HTERT RPE-1 (cell line): ENCODE results near the gene ABCC4.
"Not testable (repeated sequence)": the region's sequence is repeated elsewhere in the genome, so short reads cannot be mapped to it uniquely, and the experiment has no call there.

Experiments used
- in situ Hi-C: fragments of 300-500 bp; cut with MboI; formaldehyde crosslinking; loops from 4 replicates; pipeline ENCODE4 v1.14.3; 2020; ENCODE audit warnings: low sequenced_read_pairs

The ABCC4 gene

DNA sequence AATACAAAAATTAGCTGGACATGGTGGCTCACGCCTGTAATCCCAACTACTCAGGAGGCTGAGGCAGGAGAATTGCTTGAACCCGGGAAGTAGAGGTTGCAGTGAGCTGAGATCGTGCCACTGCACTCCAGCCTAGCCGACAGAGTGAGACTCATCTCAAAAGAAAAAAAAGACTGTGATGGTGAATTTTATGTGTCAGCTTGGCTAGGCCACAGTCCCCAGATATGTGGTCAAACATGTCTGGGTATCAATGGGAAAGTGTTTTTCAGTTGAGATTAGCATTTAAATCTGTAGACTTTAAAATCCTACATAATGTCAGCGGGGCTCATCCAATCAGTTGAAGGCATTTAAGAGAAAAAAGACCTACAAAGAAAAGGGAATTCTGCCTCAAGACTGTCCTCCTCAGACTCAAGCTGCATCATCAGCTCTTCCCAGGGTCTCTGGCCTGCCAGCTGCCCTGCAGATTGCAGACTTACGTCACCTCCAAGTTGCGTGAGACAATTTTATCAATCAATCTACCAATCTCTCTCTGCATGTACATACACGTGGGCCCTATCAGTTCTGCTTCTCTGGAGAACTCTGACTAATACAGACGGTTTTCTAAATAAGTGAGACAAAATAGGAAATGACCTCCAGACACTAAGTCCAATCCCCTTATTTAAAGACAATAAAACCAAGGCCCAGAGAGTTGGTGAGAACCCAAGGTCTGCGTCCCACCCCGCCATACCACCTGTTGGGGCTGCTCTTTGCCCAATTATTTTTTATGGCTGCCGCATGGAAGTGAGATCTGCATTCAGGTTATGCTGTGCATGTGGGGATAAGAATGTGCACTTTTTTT is 99.2 kb downstream of the ABCC4 start:
- in situ Hi-C loops = no loop called here

DNA sequence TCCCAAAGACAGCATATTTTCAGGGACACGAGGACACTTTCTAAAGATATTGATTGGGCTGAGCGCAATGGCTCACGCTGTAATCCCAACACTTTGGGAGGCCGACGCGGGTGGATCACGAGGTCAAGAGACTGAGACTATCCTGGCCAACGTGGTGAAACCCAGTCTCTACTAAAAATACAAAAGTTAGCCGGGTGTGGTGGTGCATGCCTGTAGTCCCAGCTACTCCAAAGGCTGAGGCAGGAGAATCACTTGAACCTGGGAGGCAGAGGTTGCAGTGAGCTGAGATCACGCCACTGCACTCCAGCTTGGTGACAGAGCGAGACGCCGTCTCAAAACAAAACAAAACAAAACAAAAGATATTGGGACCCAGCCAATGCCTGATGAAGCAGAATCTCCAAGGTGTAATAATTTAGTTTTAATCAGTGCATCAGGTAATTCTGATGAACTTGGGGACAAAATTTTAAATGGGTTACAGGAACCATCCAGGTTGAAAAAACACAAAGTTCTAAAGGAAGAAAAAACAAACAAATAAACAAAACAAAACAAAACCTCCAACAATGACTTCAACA is 100.8 kb downstream of the ABCC4 start:
- in situ Hi-C loops = not testable (repeated sequence)

GRCh38 chr13:95199896-95200295 is 101.4 kb downstream of the ABCC4 start:
- in situ Hi-C loops = no loop called here

DNA sequence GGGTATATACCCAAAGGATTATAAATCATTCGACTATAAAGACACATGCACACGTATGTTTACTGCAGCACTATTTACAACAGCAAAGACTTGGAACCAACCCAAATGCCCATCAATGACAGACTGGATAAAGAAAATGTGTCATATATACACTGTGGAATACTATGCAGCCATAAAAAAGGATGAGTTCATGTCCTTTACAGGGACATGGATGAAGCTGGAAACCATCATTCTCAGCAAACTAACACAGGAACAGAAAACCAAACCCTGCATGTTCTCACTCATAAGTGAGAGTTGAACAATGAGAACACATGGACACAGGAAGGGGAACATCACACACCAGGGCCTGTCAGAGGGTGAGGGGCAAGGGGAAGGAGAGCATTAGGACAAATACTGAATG is 102.6 kb downstream of the ABCC4 start:
- in situ Hi-C loops = not testable (repeated sequence)

DNA sequence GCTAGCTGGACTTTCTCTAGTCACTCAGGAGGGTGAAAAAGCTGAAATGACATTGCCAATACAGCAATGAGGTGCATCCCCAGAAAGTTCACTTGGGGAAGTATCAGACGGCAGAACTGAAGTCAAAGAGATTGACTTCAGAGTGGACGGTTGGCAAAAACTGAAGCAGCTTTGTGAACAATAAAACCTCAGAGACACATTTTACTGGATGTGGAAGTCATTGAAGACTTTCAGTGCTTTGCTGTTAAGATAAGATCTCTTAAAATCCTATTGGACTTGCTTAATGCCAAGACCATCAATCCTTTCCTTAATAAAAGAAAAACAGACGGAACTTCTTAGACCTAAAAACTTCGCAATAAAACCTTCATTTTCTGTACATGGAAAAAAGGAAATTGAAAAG is 103.7 kb downstream of the ABCC4 start:
- in situ Hi-C loops = no loop called here

GRCh38 chr13:95195146-95195545 is 106.1 kb downstream of the ABCC4 start:
- in situ Hi-C loops = no loop called here

DNA sequence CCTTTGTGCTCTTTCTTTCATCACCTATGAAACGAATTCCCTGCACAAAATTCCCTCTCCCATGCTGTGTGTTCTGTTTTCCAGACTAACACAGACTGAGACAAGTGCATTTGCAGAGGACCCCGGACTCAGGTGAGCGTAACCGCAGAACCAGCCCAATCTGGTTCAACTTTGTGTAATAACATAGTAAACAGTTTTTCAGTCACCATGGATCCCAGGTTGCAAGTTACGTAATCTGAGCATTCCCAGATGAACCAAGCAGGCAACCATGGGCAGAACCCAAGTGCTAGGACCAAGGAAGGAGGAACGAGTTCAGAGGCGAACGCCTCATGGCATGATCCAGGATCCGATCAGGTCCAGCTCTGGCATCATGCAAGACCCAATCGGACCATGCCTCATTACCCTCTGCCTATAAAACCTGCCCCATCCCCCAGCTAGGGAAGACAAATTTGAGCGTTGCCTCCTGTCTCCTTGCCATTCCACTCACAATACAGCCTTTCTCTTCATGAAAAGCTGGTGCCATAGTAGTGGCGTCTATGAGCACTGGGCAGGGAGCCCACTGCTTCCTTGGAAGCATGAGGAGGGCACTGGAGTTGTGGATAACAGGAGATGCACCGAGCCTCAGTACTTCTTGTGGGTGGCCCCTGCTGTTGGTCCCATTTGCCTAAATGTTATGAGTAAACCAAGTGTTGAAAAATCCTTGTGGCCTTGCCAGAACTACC is 107.6 kb downstream of the ABCC4 start:
- in situ Hi-C loops = no loop called here

DNA sequence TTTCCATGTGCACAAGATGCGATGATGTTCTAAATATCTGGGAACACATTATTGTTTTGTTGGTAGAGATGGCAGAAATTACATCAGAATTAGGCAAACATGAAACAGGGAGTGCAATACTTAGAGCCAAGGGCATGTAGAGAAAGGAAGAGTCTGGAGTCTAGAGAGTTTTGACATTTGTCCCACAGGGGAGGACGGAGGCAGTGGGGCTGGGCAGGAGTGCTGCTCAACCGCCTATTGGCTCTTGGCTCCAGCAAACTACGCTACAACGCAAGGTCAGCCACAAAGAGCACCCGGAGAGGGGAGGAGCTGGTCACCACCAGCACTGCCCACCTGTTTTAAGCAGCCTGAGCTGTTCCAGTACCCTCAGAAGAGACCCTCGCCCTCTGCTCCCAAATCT is 108.3 kb downstream of the ABCC4 start:
- in situ Hi-C loops = no loop called here

- in situ Hi-C loops = not testable (repeated sequence)
These were observed 108.7 kb downstream of the ABCC4 start for GRCh38 chr13:95192564-95192945.

GRCh38 chr13:95191821-95192563 is 109.3 kb downstream of the ABCC4 start:
- in situ Hi-C loops = no loop called here

GRCh38 chr13:95188128-95188527 is 113.1 kb downstream of the ABCC4 start:
- in situ Hi-C loops = no loop called here

DNA sequence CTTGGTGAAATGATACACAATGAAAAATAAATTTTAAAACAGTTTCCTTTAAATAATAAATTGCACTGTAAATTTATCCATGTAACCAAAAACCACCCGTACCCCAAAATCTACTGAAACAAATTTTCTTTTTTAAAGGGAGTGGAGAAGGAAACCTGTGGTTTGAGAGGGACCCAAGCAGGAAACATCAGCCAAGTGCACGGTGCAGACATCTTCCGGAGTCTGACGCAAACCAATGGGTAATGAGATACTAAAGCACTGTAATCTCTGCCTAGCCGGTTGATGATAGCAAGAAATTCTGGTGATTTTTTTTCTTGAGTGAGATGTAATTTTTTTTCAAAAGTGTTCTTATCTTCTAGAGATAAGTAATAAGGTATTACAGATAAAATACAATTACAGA is 115.4 kb downstream of the ABCC4 start:
- in situ Hi-C loops = no loop called here

DNA sequence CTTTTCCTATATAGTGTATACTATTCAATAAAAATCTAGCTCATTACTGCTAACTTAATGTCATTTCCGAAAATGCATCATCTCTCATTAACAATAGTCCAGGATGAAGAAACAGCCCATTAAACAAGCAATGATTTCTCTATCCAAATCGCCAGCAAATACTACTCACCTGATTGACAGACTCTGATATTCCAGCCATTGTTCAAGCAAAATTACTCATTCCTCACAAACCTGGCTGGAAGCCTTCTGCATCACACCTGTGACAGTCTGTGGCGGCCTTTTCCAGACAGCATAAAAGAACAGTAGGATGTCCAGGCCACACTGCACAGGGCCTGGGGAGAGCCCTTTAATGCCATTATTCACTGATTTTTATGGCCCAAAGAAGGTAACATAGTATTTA is 115.9 kb downstream of the ABCC4 start:
- in situ Hi-C loops = no loop called here

DNA sequence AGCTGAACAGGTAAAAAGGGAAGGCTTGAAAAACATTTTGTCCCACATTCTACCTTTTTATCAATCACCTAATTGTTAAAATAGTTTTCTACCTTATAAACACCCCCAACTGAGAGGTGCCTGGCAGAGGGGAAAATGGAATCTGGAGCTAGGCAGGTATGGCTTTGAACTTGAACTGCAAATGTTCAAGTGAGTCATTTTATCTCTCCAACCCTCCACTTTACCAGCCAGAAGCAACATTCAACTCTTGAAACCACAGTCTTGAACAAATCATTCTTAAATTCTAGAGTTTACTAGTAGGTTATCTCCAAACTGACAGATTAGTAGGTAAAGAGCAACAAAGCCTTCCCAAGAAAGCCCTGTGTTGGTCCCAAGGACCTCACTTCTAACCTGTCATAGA is 116.9 kb downstream of the ABCC4 start:
- in situ Hi-C loops = no loop called here

- in situ Hi-C loops = no loop called here
These were observed 118.5 kb downstream of the ABCC4 start for GRCh38 chr13:95182570-95183265.

DNA sequence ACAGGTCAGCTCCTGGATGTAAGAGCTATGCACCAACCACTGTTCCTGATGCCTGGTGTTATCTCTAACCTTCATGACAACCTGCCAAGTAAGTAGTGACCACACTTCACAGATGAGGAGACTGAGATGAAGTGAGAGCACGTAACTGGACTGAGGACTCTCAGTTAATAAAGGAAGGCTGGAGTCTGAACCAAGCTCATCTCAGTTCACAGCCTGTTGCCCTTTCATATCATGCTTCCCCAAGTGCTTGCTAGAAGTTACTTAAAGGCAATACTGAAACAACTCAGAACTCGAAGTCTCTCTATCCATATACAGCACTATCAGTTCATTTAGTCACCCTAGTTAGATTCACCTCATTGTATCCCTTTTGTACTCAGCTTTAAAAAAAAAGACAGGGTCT is 119.7 kb downstream of the ABCC4 start:
- in situ Hi-C loops = no loop called here

DNA sequence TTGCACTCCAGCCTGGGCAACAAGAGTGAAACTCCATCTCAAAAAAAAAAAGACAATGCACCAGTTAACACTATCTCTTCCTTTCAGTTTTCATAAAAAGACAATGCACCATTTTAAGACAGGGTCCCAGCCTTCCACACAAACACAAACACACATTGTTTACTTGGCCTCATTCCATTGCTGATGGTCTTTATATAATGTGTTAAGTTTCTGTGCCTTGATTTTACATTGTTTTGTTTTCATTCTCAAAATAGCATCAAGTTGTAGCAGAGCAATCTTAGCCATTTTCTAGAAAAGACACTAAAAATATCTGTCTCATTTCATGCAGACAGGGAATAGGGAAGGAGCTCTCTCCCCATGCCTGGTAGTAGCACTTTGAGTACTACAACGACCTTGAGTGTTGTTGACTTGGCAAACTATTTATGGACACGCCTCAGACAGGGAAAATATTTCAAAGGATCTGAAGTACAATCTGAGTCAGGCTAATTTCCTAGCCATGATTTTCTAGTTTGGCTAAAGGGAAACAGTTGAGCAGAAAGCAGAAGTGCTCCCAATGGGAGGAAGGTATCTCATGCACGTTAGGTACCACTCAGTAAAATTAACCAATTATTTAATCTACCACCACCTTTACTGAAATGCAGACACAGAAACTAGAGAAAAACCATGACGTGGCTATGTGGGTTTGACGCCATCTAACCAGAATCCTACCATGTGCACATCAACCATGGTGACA is 120.6 kb downstream of the ABCC4 start:
- in situ Hi-C loops = no loop called here

GRCh38 chr13:95176611-95177259 is 124.5 kb downstream of the ABCC4 start:
- in situ Hi-C loops = no loop called here

DNA sequence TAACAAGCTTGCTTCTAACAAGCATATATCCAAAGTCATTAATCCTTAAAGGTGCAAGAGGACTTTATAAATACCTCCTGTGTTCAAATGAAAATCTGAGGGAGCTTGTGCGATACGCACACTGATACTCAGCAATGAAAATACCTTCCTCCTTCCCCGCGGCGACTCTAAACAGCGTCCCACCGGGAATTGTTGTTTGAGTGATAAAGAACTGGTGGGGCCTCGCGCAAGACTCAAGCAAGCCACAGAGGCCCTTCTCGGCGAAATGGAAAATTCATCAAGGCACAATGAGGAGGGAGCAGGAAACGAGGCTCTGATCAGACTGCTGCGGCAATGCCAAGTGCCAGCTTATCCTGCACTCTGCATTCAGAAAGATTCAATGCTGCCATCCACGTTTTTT is 126.7 kb downstream of the ABCC4 start:
- in situ Hi-C loops = no loop called here

DNA sequence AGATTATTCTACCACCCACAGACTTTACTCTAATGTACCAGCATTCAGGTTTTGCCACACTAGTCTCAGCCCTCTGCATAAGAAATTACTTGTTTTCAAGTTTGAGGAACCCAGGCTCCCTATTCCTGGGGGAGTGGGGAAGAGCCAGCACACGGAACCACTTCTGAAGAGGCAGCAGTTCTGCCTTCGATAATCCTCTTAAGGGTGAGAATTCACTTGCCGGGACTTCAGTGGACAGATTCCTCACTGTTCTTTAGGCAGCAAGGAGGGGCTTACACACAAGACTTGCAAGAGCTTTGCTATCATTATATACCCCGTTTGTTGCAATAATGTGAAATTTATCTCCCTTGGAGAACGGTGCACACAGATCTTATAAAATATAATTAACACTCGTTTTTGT is 133.1 kb downstream of the ABCC4 start:
- in situ Hi-C loops = no loop called here
